ENCODE data around the gene CCSER1. TPM values are rescaled to one million over a fixed set of nuclear protein-coding genes. Genes with fewer than 3 reads are reported as not detected.

The CCSER1 gene
- total RNA-seq, 4 donors from 2014 or later, result 27.5 to 66.5 (median 54.3) TPM

- TF ChIP-seq POLR2A (IDR thresholded peaks at IDR 0.05), result no peak
- TF ChIP-seq CTCF (IDR thresholded peaks at IDR 0.05), result no peak
- Histone ChIP-seq H3K36me3 (no peaks in the 10 kb centered on the region), H3K4me1 (no peaks in the 10 kb centered on the region)
These were observed 1094.8 kb downstream of the CCSER1 start for GRCh38 chr4:91222014-91222413.

GRCh38 chr4:91226867-91227266 is 1099.7 kb downstream of the CCSER1 start:
- DNase-seq, result no peak
- no peak overlapping the region for H3K4me3 ChIP-seq
- H3K27ac ChIP-seq, result no peak overlapping the region
- H3K36me3 ChIP-seq, result no peaks in the 10 kb centered on the region
- H3K4me1 ChIP-seq, result no peaks in the 10 kb centered on the region
- no peaks in the 10 kb centered on the region for H3K9me3 ChIP-seq
- no peak for TF ChIP-seq POLR2A (IDR thresholded peaks at IDR 0.05)
- no peak for TF ChIP-seq CTCF (IDR thresholded peaks at IDR 0.05)
- peaks cover 0 to 3% of the 10 kb centered on the region in 2 donors for H3K27me3 ChIP-seq

More at GRCh38 chr4:91222014-91222413, 1094.8 kb downstream of the CCSER1 start:
- Histone ChIP-seq H3K4me3 (no peak overlapping the region), H3K9me3 (no peaks in the 10 kb centered on the region), H3K27me3 (peaks cover 0 to 3% of the 10 kb centered on the region in 2 donors), H3K27ac (no peak overlapping the region)
- no peak for DNase-seq

- no peak for DNase-seq
- TF ChIP-seq POLR2A (IDR thresholded peaks at IDR 0.05) (no peak), CTCF (IDR thresholded peaks at IDR 0.05) (no peak)
These were observed 1101.5 kb downstream of the CCSER1 start for GRCh38 chr4:91228659-91229058.

GRCh38 chr4:91233164-91233563 is 1106.0 kb downstream of the CCSER1 start:
- Histone ChIP-seq H3K4me1 (no peaks in the 10 kb centered on the region), H3K9me3 (no peaks in the 10 kb centered on the region), H3K4me3 (no peak overlapping the region), H3K27ac (no peak overlapping the region), H3K36me3 (no peaks in the 10 kb centered on the region), H3K27me3 (no peaks in the 10 kb centered on the region)
- DNase-seq, result no peak
- no peak for TF ChIP-seq POLR2A (IDR thresholded peaks at IDR 0.05)
- TF ChIP-seq CTCF (IDR thresholded peaks at IDR 0.05), result no peak

More at GRCh38 chr4:91228659-91229058, 1101.5 kb downstream of the CCSER1 start:
- Histone ChIP-seq H3K27me3 (no peaks in the 10 kb centered on the region), H3K4me1 (no peaks in the 10 kb centered on the region), H3K27ac (no peak overlapping the region), H3K9me3 (no peaks in the 10 kb centered on the region), H3K4me3 (no peak overlapping the region), H3K36me3 (no peaks in the 10 kb centered on the region)

- Histone ChIP-seq H3K4me3 (no peak overlapping the region), H3K36me3 (no peaks in the 10 kb centered on the region), H3K9me3 (no peaks in the 10 kb centered on the region), H3K27ac (no peak overlapping the region), H3K4me1 (no peaks in the 10 kb centered on the region), H3K27me3 (no peaks in the 10 kb centered on the region)
- DNase-seq, result no peak
- TF ChIP-seq POLR2A (IDR thresholded peaks at IDR 0.05), result no peak
- TF ChIP-seq CTCF (IDR thresholded peaks at IDR 0.05), result no peak
These were observed 1115.9 kb downstream of the CCSER1 start for GRCh38 chr4:91243132-91243531.

GRCh38 chr4:91256043-91256442 is 1128.8 kb downstream of the CCSER1 start:
- no peak overlapping the region for H3K27ac ChIP-seq
- H3K9me3 ChIP-seq, result no peaks in the 10 kb centered on the region
- TF ChIP-seq CTCF (IDR thresholded peaks at IDR 0.05) (no peak), POLR2A (IDR thresholded peaks at IDR 0.05) (no peak)
- no peaks in the 10 kb centered on the region for H3K27me3 ChIP-seq
- H3K36me3 ChIP-seq, result no peaks in the 10 kb centered on the region
- DNase-seq, result no peak
- no peak overlapping the region for H3K4me3 ChIP-seq
- H3K4me1 ChIP-seq, result no peaks in the 10 kb centered on the region
